GM23338 (cell line): Measurements from ENCODE around the gene GCA. TPM values are rescaled to one million over a fixed set of nuclear protein-coding genes. Genes with fewer than 3 reads are reported as not detected.

Experiments used
- ATAC-seq: fragments of 200-7000 bp; cut with Tn5 transposase; 3 replicates; pipeline ENCODE4 v1.9.1; 2020
- DNase-seq: peaks from one replicate; pipeline ENCODE4 v3.0.0-alpha.2; 2015; ENCODE audit warnings: low spot score
- H2AFZ ChIP-seq: fragments of 200-600 bp; sonication (generic); 2 replicates; pipeline ENCODE4 v1.8.0; 2016; ENCODE audit warnings: antibody characterized with exemption, mild to moderate bottlenecking, moderate library complexity
- H3F3A ChIP-seq: fragments of 200-600 bp; sonication (generic); replicated peaks from 2 replicates; pipeline ENCODE4 v1.8.0; 2017; ENCODE audit warnings: antibody characterized with exemption, mixed run types, low read depth
- H3K27ac ChIP-seq: fragments of 200-600 bp; sonication (generic); 2 replicates; pipeline ENCODE4 v1.6.1; 2016; ENCODE audit warnings: low read depth
- H3K27me3 ChIP-seq: fragments of 200-600 bp; sonication (generic); 2 replicates; pipeline ENCODE4 v1.8.0; 2016; ENCODE audit warnings: mild to moderate bottlenecking, mixed run types, moderate library complexity; ENCODE audit not compliant: insufficient read depth
- H3K36me3 ChIP-seq: fragments of 200-600 bp; sonication (generic); 2 replicates; pipeline ENCODE4 v1.8.0; 2016; ENCODE audit warnings: mild to moderate bottlenecking; ENCODE audit not compliant: insufficient read depth
- H3K4me1 ChIP-seq: fragments of 200-600 bp; sonication (generic); 2 replicates; pipeline ENCODE4 v1.8.0; 2016; ENCODE audit warnings: mild to moderate bottlenecking, moderate library complexity; ENCODE audit not compliant: insufficient read depth
- H3K4me2 ChIP-seq: fragments of 200-600 bp; sonication (generic); 2 replicates; pipeline ENCODE4 v1.7.1; 2017; ENCODE audit warnings: mixed run types
- H3K4me3 ChIP-seq: fragments of 200-600 bp; sonication (generic); 2 replicates; pipeline ENCODE4 v1.6.1; 2016; ENCODE audit warnings: mixed run types
- H3K79me2 ChIP-seq: fragments of 200-600 bp; sonication (generic); replicated peaks from 2 replicates; pipeline ENCODE4 v1.8.0; 2017; ENCODE audit warnings: mild to moderate bottlenecking; ENCODE audit not compliant: insufficient read depth
- H3K9me2 ChIP-seq: fragments of 200-600 bp; sonication (generic); 2 replicates; pipeline ENCODE4 v1.8.0; 2017; ENCODE audit not compliant: insufficient read depth
- H4K20me1 ChIP-seq: fragments of 200-600 bp; sonication (generic); replicated peaks from 2 replicates; pipeline ENCODE4 v1.8.0; 2017; ENCODE audit warnings: mild to moderate bottlenecking; ENCODE audit not compliant: insufficient read depth
- H3K27ac Mint-ChIP-seq: 2 replicates; pipeline ENCODE4 v1.8.0; 2020; ENCODE audit warnings: inconsistent platforms, mild to moderate bottlenecking, moderate library complexity, mixed read lengths
- H3K27me3 Mint-ChIP-seq: 3 replicates; pipeline ENCODE4 v1.8.0; 2022; ENCODE audit warnings: low read depth, mild to moderate bottlenecking, moderate library complexity, mixed read lengths, inconsistent platforms; ENCODE audit not compliant: insufficient read depth, poor library complexity
- H3K36me3 Mint-ChIP-seq: 3 replicates; pipeline ENCODE4 v1.8.0; 2021; ENCODE audit warnings: low read depth, mild to moderate bottlenecking, inconsistent platforms, moderate library complexity, mixed read lengths
- H3K4me1 Mint-ChIP-seq: 3 replicates; pipeline ENCODE4 v1.8.0; 2020; ENCODE audit warnings: mild to moderate bottlenecking, inconsistent platforms, mixed read lengths
- H3K4me3 Mint-ChIP-seq: 3 replicates; pipeline ENCODE4 v1.8.0; 2021; ENCODE audit warnings: moderate library complexity, mild to moderate bottlenecking, inconsistent platforms, mixed read lengths
- H3K9me3 Mint-ChIP-seq: 3 replicates; pipeline ENCODE4 v1.8.0; 2020; ENCODE audit warnings: moderate library complexity, mild to moderate bottlenecking, inconsistent platforms, mixed read lengths
- CREB1 ChIP-seq: fragments of 250-450 bp; sonication (Bioruptor Pico); IDR thresholded peaks from 2 replicates; pipeline ENCODE4 v1.5.0; 2020; ENCODE audit warnings: low read depth, mild to moderate bottlenecking, moderate library complexity
- EZH2 ChIP-seq: fragments of 200-600 bp; sonication (generic); IDR thresholded peaks from one replicate; pipeline ENCODE4 v1.8.0; 2017; ENCODE audit warnings: antibody characterized with exemption, mild to moderate bottlenecking, low read depth; ENCODE audit not compliant: unreplicated experiment
- EZH2phosphoT487 ChIP-seq: fragments of 200-600 bp; sonication (generic); IDR thresholded peaks from one replicate; pipeline ENCODE4 v1.8.1; 2018; ENCODE audit warnings: antibody characterized with exemption; ENCODE audit not compliant: unreplicated experiment
- JUNB ChIP-seq: IDR thresholded peaks from one replicate; pipeline ENCODE4 v1.6.1; 2016; ENCODE audit warnings: antibody characterized with exemption; ENCODE audit not compliant: unreplicated experiment
- NANOG ChIP-seq: IDR thresholded peaks from 2 replicates; pipeline ENCODE4 v1.6.1; 2016; ENCODE audit warnings: antibody characterized with exemption, borderline replicate concordance
- POLR2AphosphoS5 ChIP-seq: IDR thresholded peaks from 2 replicates; pipeline ENCODE4 v1.6.1; 2016; ENCODE audit warnings: antibody characterized with exemption, low read depth
- STAT1 ChIP-seq: IDR thresholded peaks from one replicate; pipeline ENCODE4 v1.6.1; 2016; ENCODE audit warnings: antibody characterized with exemption; ENCODE audit not compliant: unreplicated experiment
- ZNF114 ChIP-seq: fragments of 250-450 bp; sonication (Bioruptor Pico); IDR thresholded peaks from 2 replicates; pipeline ENCODE4 v1.5.0; 2020; ENCODE audit warnings: mild to moderate bottlenecking, moderate library complexity
- polyA plus RNA-seq: library from polyadenylated mRNA; unstranded; fragments of >200 nt; fragmentation: Nextera tagmentation; extraction: Ambion mirVana; gene quantifications from 2 replicates; pipeline ENCODE4 v1.2.1, GENCODE V29; 2016
- total RNA-seq: library from RNA; depleted of rRNA; stranded (reverse); fragments of >200 nt; shearing (Covaris generic); gene quantifications from 2 replicates; pipeline ENCODE4 v1.2.3, GENCODE V29; 2014
- TF ChIP-seq, protein P1 (sequence below): IDR thresholded peaks from 2 replicates; pipeline ENCODE4 v1.6.1; 2016; ENCODE audit warnings: antibody characterized with exemption
- TF ChIP-seq, protein P2 (sequence below), 2 experiments: fragments of 200-600 bp in 1 of 2; sonication (generic) in 1 of 2; conservative IDR thresholded peaks; 2 replicates each; pipeline versions ENCODE4 v1.5.1 to v1.6.1; 2016 to 2017; ENCODE audit warnings: antibody characterized with exemption in 2 of 2, low read depth in 2 of 2, mild to moderate bottlenecking in 2 of 2, moderate library complexity in 1 of 2
- TF ChIP-seq, protein P3 (sequence below): IDR thresholded peaks from one replicate; pipeline ENCODE4 v1.6.1; 2018; ENCODE audit warnings: antibody characterized with exemption; ENCODE audit not compliant: unreplicated experiment
- TF ChIP-seq, protein P4 (sequence below): fragments of 250-450 bp; sonication (Bioruptor Pico); IDR thresholded peaks from 2 replicates; pipeline ENCODE4 v1.5.0; 2020; ENCODE audit warnings: mild to moderate bottlenecking, moderate library complexity

The GCA gene
- total and polyA plus RNA-seq, 2 experiments from 2014 or later: 39.3 to 62.7 TPM

DNA sequence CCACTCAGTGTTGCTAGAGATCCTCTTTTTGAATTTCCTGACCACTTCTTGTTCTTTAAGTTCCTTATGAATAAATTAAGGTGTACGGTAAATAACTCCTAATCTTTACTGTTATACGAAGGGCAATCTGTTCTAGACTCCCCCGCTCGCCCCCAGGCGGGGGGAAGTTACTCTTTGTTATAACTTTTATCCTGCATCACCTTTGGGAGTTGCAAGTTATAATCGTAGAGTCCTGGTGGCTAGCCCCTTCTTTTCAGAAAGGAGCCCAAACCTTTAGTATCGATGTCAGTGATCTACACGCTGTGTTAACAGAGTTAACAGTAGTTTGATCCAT, 652 bp downstream of the GCA start:
- Histone ChIP-seq H3K79me2 (peaks cover 30% of the 10 kb centered on the region), H3K9me2 (peaks cover 5% of the 10 kb centered on the region; the same call in 1 of the 2 replicates), H3K36me3 (no peaks in the 10 kb centered on the region), H3K27ac (no peak overlapping the region), H4K20me1 (peaks cover 6% of the 10 kb centered on the region), H3K4me2 (peak overlapping the region; percentile 75), H3K27me3 (no peaks in the 10 kb centered on the region), H2AFZ (peak overlapping the region; percentile 48; the same call in 1 of the 2 replicates), H3F3A (no peaks in the 10 kb centered on the region), H3K4me1 (peaks cover 6% of the 10 kb centered on the region), H3K4me3 (peak overlapping the region; percentile 60)
- TF ChIP-seq EZH2: no peak
- TF ChIP-seq JUNB: no peak
- TF ChIP-seq, protein P1, sequence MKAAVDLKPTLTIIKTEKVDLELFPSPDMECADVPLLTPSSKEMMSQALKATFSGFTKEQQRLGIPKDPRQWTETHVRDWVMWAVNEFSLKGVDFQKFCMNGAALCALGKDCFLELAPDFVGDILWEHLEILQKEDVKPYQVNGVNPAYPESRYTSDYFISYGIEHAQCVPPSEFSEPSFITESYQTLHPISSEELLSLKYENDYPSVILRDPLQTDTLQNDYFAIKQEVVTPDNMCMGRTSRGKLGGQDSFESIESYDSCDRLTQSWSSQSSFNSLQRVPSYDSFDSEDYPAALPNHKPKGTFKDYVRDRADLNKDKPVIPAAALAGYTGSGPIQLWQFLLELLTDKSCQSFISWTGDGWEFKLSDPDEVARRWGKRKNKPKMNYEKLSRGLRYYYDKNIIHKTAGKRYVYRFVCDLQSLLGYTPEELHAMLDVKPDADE: no peak
- TF ChIP-seq ZNF114: no peak
- TF ChIP-seq, protein P2, sequence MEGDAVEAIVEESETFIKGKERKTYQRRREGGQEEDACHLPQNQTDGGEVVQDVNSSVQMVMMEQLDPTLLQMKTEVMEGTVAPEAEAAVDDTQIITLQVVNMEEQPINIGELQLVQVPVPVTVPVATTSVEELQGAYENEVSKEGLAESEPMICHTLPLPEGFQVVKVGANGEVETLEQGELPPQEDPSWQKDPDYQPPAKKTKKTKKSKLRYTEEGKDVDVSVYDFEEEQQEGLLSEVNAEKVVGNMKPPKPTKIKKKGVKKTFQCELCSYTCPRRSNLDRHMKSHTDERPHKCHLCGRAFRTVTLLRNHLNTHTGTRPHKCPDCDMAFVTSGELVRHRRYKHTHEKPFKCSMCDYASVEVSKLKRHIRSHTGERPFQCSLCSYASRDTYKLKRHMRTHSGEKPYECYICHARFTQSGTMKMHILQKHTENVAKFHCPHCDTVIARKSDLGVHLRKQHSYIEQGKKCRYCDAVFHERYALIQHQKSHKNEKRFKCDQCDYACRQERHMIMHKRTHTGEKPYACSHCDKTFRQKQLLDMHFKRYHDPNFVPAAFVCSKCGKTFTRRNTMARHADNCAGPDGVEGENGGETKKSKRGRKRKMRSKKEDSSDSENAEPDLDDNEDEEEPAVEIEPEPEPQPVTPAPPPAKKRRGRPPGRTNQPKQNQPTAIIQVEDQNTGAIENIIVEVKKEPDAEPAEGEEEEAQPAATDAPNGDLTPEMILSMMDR (conservative IDR thresholded peaks at IDR 0.05; ENCODE audit: low read depth in 2 of 2): no peak
- TF ChIP-seq, protein P3, sequence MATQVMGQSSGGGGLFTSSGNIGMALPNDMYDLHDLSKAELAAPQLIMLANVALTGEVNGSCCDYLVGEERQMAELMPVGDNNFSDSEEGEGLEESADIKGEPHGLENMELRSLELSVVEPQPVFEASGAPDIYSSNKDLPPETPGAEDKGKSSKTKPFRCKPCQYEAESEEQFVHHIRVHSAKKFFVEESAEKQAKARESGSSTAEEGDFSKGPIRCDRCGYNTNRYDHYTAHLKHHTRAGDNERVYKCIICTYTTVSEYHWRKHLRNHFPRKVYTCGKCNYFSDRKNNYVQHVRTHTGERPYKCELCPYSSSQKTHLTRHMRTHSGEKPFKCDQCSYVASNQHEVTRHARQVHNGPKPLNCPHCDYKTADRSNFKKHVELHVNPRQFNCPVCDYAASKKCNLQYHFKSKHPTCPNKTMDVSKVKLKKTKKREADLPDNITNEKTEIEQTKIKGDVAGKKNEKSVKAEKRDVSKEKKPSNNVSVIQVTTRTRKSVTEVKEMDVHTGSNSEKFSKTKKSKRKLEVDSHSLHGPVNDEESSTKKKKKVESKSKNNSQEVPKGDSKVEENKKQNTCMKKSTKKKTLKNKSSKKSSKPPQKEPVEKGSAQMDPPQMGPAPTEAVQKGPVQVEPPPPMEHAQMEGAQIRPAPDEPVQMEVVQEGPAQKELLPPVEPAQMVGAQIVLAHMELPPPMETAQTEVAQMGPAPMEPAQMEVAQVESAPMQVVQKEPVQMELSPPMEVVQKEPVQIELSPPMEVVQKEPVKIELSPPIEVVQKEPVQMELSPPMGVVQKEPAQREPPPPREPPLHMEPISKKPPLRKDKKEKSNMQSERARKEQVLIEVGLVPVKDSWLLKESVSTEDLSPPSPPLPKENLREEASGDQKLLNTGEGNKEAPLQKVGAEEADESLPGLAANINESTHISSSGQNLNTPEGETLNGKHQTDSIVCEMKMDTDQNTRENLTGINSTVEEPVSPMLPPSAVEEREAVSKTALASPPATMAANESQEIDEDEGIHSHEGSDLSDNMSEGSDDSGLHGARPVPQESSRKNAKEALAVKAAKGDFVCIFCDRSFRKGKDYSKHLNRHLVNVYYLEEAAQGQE: no peak
- TF ChIP-seq, protein P4, sequence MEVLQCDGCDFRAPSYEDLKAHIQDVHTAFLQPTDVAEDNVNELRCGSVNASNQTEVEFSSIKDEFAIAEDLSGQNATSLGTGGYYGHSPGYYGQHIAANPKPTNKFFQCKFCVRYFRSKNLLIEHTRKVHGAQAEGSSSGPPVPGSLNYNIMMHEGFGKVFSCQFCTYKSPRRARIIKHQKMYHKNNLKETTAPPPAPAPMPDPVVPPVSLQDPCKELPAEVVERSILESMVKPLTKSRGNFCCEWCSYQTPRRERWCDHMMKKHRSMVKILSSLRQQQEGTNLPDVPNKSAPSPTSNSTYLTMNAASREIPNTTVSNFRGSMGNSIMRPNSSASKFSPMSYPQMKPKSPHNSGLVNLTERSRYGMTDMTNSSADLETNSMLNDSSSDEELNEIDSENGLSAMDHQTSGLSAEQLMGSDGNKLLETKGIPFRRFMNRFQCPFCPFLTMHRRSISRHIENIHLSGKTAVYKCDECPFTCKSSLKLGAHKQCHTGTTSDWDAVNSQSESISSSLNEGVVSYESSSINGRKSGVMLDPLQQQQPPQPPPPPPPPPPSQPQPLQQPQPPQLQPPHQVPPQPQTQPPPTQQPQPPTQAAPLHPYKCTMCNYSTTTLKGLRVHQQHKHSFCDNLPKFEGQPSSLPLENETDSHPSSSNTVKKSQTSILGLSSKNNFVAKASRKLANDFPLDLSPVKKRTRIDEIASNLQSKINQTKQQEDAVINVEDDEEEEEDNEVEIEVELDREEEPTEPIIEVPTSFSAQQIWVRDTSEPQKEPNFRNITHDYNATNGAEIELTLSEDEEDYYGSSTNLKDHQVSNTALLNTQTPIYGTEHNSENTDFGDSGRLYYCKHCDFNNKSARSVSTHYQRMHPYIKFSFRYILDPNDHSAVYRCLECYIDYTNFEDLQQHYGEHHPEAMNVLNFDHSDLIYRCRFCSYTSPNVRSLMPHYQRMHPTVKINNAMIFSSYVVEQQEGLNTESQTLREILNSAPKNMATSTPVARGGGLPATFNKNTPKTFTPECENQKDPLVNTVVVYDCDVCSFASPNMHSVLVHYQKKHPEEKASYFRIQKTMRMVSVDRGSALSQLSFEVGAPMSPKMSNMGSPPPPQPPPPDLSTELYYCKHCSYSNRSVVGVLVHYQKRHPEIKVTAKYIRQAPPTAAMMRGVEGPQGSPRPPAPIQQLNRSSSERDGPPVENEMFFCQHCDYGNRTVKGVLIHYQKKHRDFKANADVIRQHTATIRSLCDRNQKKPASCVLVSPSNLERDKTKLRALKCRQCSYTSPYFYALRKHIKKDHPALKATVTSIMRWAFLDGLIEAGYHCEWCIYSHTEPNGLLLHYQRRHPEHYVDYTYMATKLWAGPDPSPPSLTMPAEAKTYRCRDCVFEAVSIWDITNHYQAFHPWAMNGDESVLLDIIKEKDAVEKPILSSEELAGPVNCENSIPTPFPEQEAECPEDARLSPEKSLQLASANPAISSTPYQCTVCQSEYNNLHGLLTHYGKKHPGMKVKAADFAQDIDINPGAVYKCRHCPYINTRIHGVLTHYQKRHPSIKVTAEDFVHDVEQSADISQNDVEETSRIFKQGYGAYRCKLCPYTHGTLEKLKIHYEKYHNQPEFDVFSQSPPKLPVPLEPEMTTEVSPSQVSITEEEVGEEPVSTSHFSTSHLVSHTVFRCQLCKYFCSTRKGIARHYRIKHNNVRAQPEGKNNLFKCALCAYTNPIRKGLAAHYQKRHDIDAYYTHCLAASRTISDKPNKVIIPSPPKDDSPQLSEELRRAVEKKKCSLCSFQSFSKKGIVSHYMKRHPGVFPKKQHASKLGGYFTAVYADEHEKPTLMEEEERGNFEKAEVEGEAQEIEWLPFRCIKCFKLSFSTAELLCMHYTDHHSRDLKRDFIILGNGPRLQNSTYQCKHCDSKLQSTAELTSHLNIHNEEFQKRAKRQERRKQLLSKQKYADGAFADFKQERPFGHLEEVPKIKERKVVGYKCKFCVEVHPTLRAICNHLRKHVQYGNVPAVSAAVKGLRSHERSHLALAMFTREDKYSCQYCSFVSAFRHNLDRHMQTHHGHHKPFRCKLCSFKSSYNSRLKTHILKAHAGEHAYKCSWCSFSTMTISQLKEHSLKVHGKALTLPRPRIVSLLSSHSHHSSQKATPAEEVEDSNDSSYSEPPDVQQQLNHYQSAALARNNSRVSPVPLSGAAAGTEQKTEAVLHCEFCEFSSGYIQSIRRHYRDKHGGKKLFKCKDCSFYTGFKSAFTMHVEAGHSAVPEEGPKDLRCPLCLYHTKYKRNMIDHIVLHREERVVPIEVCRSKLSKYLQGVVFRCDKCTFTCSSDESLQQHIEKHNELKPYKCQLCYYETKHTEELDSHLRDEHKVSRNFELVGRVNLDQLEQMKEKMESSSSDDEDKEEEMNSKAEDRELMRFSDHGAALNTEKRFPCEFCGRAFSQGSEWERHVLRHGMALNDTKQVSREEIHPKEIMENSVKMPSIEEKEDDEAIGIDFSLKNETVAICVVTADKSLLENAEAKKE (CRISPR knock-in tag): no peak
- no peak for TF ChIP-seq POLR2AphosphoS5
- TF ChIP-seq NANOG: no peak
- TF ChIP-seq CREB1 (CRISPR knock-in tag): no peak
- TF ChIP-seq EZH2phosphoT487: no peak
- TF ChIP-seq STAT1: no peak
- H3K4me1 Mint-ChIP-seq: peaks cover 11% of the 10 kb centered on the region; the same call in 2 of the 3 replicates
- no peaks in the 10 kb centered on the region; the same call in 2 of the 3 replicates for H3K36me3 Mint-ChIP-seq
- peak overlapping the region; percentile 92 for H3K27ac Mint-ChIP-seq
- H3K9me3 Mint-ChIP-seq: no peaks in the 10 kb centered on the region
- peaks cover 3% of the 10 kb centered on the region for H3K27me3 Mint-ChIP-seq
- ATAC-seq: no peak
- no peak for DNase-seq
- peak overlapping the region; percentile 95 for H3K4me3 Mint-ChIP-seq
